Pancreas (tissue), 10 donors: Measurements from ENCODE around the gene COX7C. TPM values are rescaled to one million over a fixed set of nuclear protein-coding genes. Genes with fewer than 3 reads are reported as not detected.

Experiments used
- ATAC-seq, 4 donors: fragments of 200-7000 bp; cut with Tn5 transposase; one replicate each; pipeline versions ENCODE4 v1.8.0 to v1.9.1; 2020; ENCODE audit warnings: mild to moderate bottlenecking in 4 of 4, moderate library complexity in 4 of 4
- DNase-seq, 6 donors: peaks; one replicate each; pipeline ENCODE4 v3.0.0-alpha.2; 2020
- FAIRE-seq: peaks from 2 replicates; lab custom pipeline; 2012; peaks lifted over from hg19 to GRCh38; lab: Jason Lieb, UNC
- H3K27ac ChIP-seq, 4 donors: fragments of 200-600 bp; sonication (generic); 1 replicate in 3 of 4; 2 replicates in 1 of 4; pipeline versions ENCODE4 v1.5.0 to v1.8.0; 2020
- H3K27me3 ChIP-seq, 4 donors: fragments of 200-600 bp; one replicate each; pipeline ENCODE4 v1.8.0; 2021
- H3K36me3 ChIP-seq, 3 donors: fragments of 200-600 bp; sonication (generic) in 1 of 3; one replicate each; pipeline versions ENCODE4 v1.5.0 to v1.8.0; 2020 to 2021
- H3K4me1 ChIP-seq, 3 donors: fragments of 200-600 bp; one replicate each; pipeline ENCODE4 v1.8.0; 2021
- H3K4me3 ChIP-seq, 4 donors: fragments of 200-600 bp; sonication (generic) in 2 of 4; one replicate each; pipeline versions ENCODE4 v1.5.0 to v1.8.0; 2020 to 2021
- H3K9me3 ChIP-seq, 4 donors: fragments of 200-600 bp; one replicate each; pipeline ENCODE4 v1.8.0; 2021
- WGBS, 2 donors: extraction: QIAGEN DNeasy Blood & Tissue Kit; methylation state at CpG; one replicate each; pipeline ENCODE4 v1.1.7; 2013; 5-methylcytosine and 5-hydroxymethylcytosine counted together
- intact Hi-C, 3 donors: fragments of 100-400 bp; cut with DNase I; formaldehyde crosslinking; loops; one replicate each; pipeline versions ENCODE4 v1.11.1 to v1.14.2; 2022
- polyA plus RNA-seq, 2 donors: library from polyadenylated mRNA; stranded (reverse); fragments of 200-250 nt; gene quantifications; one replicate each; pipeline ENCODE4 v1.2.3, GENCODE V29; 2013
- total RNA-seq, 6 donors: library from RNA; stranded (reverse); fragmentation: NEBNext Ultra II Directional in 4 of 6; extraction: Animal tissue kit (Norgen Biotek cat#: 25700) in 4 of 6; gene quantifications; one replicate each; pipeline versions ENCODE4 v1.2.1 to v1.2.4, GENCODE V29; 2021 to 2023
- TF ChIP-seq, protein P1 (sequence below), 4 donors: fragments of 200-600 bp; sonication (generic) in 3 of 4; IDR thresholded peaks; one replicate each; pipeline versions ENCODE4 v1.5.0 to v1.8.0; 2021; ENCODE audit warnings: antibody characterized with exemption in 4 of 4
- donor health status: healthy with polysubstance abuse.
- donor health status: DM: no; HTN: no; CAD: no; lungs with moderate emphysema.
- donor health status: DM: no; HTN: no; CAD: no.
- donor health status: control.
- donor health status: control.
- donor health status: Bipolar disorder and iron deficiency.
- donor health status: DM: yes; HTN: yes; CAD: no.
- donor health status: DM: no; HTN: no; CAD: no.
- donor health status: DM: no; HTN: no; CAD: no.
- donor health status: DM: yes; HTN: yes; CAD: no.

Gene COX7C
- total and polyA plus RNA-seq, 8 donors: 181 to 521 (median 266) TPM

DNA sequence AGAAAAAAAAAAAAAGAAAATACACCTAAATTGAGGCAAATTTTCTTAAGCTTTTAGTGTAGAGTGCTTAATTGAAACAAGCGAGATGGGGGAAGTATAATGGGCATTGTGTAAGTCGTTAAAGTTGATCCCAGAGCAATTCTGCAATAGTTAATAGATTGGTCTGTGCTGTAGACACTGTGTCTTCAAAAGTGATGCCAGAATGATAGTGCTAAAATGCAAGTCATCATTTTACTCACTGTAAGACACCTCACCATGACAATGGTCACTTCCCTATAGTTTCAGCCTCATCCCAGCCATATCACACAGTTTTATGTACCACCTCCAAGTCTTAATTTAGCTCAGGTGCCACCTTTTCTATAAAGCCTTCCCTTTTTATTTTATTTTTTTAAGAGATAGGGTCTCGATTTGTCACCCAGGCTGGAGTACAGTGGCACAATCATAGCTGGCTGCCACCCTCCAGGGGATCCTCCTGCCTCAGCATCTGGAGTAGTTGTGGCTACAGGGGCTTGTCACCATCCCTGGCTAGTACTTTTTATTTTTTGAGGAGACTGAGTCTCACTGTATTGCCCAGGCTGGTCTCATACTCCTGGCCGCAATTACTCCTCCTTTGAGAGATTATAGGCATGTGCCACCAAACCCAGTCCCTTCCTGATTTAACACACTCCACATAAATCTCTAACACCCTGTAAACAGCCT lies 6.2 kb downstream of the COX7C start:
- intact Hi-C loops: no loop called here
- WGBS, 2 donors: 74 to 86% methylated on average over 4 of the region's 4 CpGs

DNA sequence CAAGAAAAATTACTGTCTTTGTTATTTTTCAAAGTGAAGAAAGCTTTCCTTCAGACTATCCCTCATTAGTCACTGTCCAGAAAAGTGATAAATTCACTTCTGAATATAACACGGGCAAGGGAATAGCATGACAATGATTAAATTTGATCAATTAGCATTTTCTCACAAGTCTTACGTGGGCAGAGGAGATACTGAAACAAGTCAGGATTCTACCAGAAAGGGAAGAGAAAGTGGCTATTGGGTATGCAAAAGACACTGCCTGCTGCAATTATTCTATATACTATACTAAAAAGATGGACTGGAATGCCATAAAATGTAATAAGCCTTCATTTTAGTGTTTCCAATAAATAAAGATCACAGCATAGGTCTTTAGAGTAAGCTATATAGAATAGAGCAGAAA lies 7.4 kb downstream of the COX7C start:
- Histone ChIP-seq H3K36me3 (peaks cover 0 to 18% (median 1%) of the 10 kb centered on the region in 3 donors), H3K4me3 (no peak overlapping the region), H3K27ac (no peak overlapping the region), H3K9me3 (no peaks in the 10 kb centered on the region), H3K4me1 (no peaks in the 10 kb centered on the region), H3K27me3 (no peaks in the 10 kb centered on the region)
- FAIRE-seq (no peak), DNase-seq (no peak), ATAC-seq (no peak)
- intact Hi-C loops: no loop called here
- TF ChIP-seq, protein P1, sequence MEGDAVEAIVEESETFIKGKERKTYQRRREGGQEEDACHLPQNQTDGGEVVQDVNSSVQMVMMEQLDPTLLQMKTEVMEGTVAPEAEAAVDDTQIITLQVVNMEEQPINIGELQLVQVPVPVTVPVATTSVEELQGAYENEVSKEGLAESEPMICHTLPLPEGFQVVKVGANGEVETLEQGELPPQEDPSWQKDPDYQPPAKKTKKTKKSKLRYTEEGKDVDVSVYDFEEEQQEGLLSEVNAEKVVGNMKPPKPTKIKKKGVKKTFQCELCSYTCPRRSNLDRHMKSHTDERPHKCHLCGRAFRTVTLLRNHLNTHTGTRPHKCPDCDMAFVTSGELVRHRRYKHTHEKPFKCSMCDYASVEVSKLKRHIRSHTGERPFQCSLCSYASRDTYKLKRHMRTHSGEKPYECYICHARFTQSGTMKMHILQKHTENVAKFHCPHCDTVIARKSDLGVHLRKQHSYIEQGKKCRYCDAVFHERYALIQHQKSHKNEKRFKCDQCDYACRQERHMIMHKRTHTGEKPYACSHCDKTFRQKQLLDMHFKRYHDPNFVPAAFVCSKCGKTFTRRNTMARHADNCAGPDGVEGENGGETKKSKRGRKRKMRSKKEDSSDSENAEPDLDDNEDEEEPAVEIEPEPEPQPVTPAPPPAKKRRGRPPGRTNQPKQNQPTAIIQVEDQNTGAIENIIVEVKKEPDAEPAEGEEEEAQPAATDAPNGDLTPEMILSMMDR (IDR thresholded peaks at IDR 0.05): no peak
- 45 to 49% methylated on average over 2 of the region's 2 CpGs for WGBS, 2 donors

More for the DNA sequence above, 6.2 kb downstream of the COX7C start:
- TF ChIP-seq, protein P1 (IDR thresholded peaks at IDR 0.05): no peak
- no peak overlapping the region for H3K27ac ChIP-seq
- H3K4me3 ChIP-seq: no peak overlapping the region
- peak in 1 of 4 donors; percentile 12 for ATAC-seq
- H3K27me3 ChIP-seq: no peaks in the 10 kb centered on the region
- FAIRE-seq: no peak
- peaks cover 0 to 18% (median 6%) of the 10 kb centered on the region in 3 donors for H3K36me3 ChIP-seq
- no peak for DNase-seq
- peaks cover 0 to 9% (median 7%) of the 10 kb centered on the region in 3 donors for H3K4me1 ChIP-seq
- H3K9me3 ChIP-seq: no peaks in the 10 kb centered on the region

DNA sequence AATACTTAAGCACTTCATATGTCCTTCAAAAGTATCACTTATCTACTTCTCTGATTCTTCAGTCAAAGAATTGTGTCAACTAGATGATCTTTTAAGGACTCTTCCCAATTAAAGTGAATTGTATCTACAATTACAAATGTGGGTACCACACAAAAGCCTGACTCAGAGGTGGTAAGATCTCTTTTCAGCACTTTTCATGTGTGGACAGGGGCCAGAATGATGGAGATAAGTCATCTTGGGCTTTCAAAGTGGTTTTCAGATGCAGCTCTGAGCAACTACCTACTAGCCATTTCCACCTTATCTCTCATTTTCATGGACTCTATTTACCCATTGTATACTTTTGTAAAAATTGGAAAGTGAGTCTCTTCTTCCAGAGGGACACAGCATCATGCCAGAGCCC lies 8.4 kb downstream of the COX7C start:
- TF ChIP-seq, protein P1 (IDR thresholded peaks at IDR 0.05): no peak
- Histone ChIP-seq H3K4me1 (no peaks in the 10 kb centered on the region), H3K27me3 (no peaks in the 10 kb centered on the region), H3K9me3 (no peaks in the 10 kb centered on the region), H3K4me3 (no peak overlapping the region), H3K36me3 (peaks cover 0 to 8% (median 0%) of the 10 kb centered on the region in 3 donors), H3K27ac (no peak overlapping the region)
- no peak for FAIRE-seq
- no peak for ATAC-seq
- DNase-seq: no peak
- intact Hi-C loops: no loop called here

DNA sequence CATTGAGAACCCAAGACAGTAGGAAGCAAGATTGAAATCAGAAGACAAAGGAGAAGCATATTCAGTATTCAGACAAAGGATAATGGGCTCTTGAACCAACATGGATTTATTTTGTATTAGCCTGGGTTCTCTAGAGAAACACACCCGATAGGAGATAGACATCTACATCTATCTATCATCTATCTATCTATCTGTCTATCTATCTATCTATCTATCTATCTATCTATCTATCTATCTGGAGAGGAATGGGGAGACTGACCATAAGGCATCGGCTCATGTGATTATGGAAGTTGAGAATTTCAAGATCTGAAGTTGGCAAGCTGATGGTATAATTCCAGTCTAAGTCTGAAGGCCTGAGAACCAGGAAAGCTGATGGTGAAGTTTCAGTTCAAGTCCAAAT lies 13.4 kb downstream of the COX7C start:
- no peak for ATAC-seq
- TF ChIP-seq, protein P1 (IDR thresholded peaks at IDR 0.05): no peak
- WGBS, 2 donors: 89 to 90% methylated on average over 2 of the region's 2 CpGs

DNA sequence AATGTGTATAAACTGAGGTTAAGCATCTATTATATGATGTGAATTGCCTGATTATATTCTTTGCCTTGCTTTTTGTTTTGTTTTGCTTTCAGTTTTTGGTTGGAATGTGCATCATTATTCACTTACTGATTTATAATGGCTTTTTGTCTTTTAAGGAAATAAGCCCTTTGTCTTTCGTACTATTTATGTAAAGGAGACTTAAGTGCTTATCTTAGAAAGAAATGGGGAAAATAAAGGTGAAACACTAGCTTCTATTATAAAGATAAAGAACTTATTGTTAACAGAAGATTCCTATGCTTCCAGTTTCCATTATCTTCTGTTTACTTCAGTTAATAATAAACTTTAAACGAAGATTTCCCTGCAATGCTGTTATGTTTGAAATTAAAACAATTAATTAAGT lies 23.3 kb downstream of the COX7C start:
- H3K4me3 ChIP-seq: no peak overlapping the region
- peaks cover 0 to 9% (median 4%) of the 10 kb centered on the region in 3 donors for H3K4me1 ChIP-seq
- DNase-seq (no peak), FAIRE-seq (no peak), ATAC-seq (peak in 2 of 4 donors; percentile 11 to 46)
- H3K27ac ChIP-seq: no peak overlapping the region
- WGBS, 2 donors: 5 to 6% methylated on average over 2 of the region's 2 CpGs
- no peaks in the 10 kb centered on the region for H3K36me3 ChIP-seq
- intact Hi-C loops: no loop called here
- no peaks in the 10 kb centered on the region for H3K27me3 ChIP-seq
- TF ChIP-seq, protein P1 (IDR thresholded peaks at IDR 0.05): no peak
- no peaks in the 10 kb centered on the region for H3K9me3 ChIP-seq

More for the DNA sequence above, 13.4 kb downstream of the COX7C start:
- Histone ChIP-seq H3K27me3 (no peaks in the 10 kb centered on the region), H3K27ac (no peak overlapping the region), H3K36me3 (no peaks in the 10 kb centered on the region), H3K4me1 (no peaks in the 10 kb centered on the region), H3K9me3 (no peaks in the 10 kb centered on the region), H3K4me3 (no peak overlapping the region)
- DNase-seq (no peak), FAIRE-seq (no peak)
- intact Hi-C loops: no loop called here
